BLaER1 (cell line): ENCODE results near the gene RAB25.
A peak's percentile ranks its signal among the peaks of the same experiment; 100 is the strongest.

ENCODE experiments used
- H3K27ac ChIP-seq: shearing (Covaris generic); formaldehyde crosslinking; 2 replicates; pipeline ENCODE4 v1.8.1; 2022
- H3K27me3 ChIP-seq: shearing (Covaris generic); formaldehyde crosslinking; 2 replicates; pipeline ENCODE4 v1.8.1; 2022
- H3K36me3 ChIP-seq: shearing (Covaris generic); formaldehyde crosslinking; 2 replicates; pipeline ENCODE4 v1.8.1; 2022
- H3K4me1 ChIP-seq: shearing (Covaris generic); formaldehyde crosslinking; 2 replicates; pipeline ENCODE4 v1.8.1; 2022
- H3K4me2 ChIP-seq: shearing (Covaris generic); formaldehyde crosslinking; 2 replicates; pipeline ENCODE4 v1.8.1; 2022
- H3K4me3 ChIP-seq: shearing (Covaris generic); formaldehyde crosslinking; 2 replicates; pipeline ENCODE4 v1.8.1; 2022
- H3K9ac ChIP-seq: shearing (Covaris generic); formaldehyde crosslinking; 2 replicates; pipeline ENCODE4 v1.8.1; 2022
- H3K9me3 ChIP-seq: shearing (Covaris generic); formaldehyde crosslinking; 2 replicates; pipeline ENCODE4 v1.8.1; 2022
- H4K20me1 ChIP-seq: shearing (Covaris generic); formaldehyde crosslinking; 2 replicates; pipeline ENCODE4 v1.8.1; 2022
- Cebpa-rat ChIP-seq: shearing (Covaris generic); IDR thresholded peaks from 2 replicates; pipeline ENCODE4 v1.8.1; 2022

RAB25 gene

DNA sequence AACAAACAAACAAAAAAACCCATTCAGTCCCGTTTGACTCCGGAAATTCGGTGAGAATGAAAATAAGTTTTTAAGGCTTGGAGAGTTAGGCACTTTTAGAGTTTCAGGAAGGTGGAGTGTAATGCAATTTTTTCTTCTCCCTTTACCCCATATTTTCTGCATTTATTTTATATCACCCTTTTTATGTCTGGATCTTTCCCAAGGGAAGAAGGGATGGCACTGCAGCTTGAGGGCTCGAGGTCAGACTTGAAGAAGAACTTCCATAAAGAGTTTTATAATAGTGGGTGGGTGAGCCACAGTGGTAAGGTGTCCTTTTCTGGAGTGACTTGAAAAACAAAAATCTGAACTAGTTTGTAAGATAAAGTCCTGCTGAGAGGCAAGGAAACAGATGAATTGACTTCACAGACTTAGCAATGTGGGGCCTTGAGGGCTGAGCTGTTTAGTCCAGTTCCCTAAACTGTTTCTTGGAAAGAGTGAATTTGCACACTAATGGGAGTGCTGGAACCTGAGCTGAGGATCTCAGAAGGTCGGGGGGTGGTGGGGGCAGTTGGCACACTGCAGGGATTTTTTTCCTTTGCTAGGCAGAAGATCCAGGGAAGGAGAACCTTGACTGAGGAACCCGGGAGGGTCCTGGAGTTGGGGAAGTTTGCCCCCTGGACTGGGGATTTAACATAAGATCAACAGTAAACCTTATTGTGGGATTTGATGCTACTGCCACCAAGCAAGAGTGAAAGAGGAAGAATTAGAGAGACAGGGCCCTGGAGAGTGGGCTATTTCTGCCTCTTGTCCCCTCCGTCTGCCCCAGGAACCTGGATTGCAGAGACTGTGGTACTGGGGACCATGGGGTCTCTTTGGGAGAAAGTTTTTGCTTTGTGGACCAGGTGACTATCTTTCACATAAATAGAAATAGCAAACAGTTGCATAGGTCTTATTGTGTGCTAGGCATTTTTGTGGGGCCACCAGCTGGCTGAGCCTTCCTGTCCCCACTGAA is 23.1 kb downstream of the RAB25 start:
- peak overlapping the region; percentile 90 for H3K4me2 ChIP-seq
- H4K20me1 ChIP-seq, result peaks cover 36% of the 10 kb centered on the region
- H3K4me1 ChIP-seq, result peaks cover 65% of the 10 kb centered on the region
- no peaks in the 10 kb centered on the region for H3K36me3 ChIP-seq
- no peaks in the 10 kb centered on the region for H3K27me3 ChIP-seq
- TF ChIP-seq Cebpa-rat, result no peak
- peak overlapping the region; percentile 91 for H3K9ac ChIP-seq
- peak overlapping the region; percentile 88; the same call in 1 of the 2 replicates for H3K4me3 ChIP-seq
- H3K9me3 ChIP-seq, result no peaks in the 10 kb centered on the region
- H3K27ac ChIP-seq, result no peak overlapping the region

GRCh38 chr1:156086256-156086662 is 25.3 kb downstream of the RAB25 start:
- Histone ChIP-seq H4K20me1 (peaks cover 35% of the 10 kb centered on the region), H3K9ac (no peak overlapping the region), H3K27ac (no peak overlapping the region), H3K36me3 (no peaks in the 10 kb centered on the region), H3K27me3 (no peaks in the 10 kb centered on the region), H3K4me2 (no peak overlapping the region), H3K4me1 (peaks cover 64% of the 10 kb centered on the region), H3K4me3 (no peak overlapping the region), H3K9me3 (no peaks in the 10 kb centered on the region)
- TF ChIP-seq Cebpa-rat, result no peak

DNA sequence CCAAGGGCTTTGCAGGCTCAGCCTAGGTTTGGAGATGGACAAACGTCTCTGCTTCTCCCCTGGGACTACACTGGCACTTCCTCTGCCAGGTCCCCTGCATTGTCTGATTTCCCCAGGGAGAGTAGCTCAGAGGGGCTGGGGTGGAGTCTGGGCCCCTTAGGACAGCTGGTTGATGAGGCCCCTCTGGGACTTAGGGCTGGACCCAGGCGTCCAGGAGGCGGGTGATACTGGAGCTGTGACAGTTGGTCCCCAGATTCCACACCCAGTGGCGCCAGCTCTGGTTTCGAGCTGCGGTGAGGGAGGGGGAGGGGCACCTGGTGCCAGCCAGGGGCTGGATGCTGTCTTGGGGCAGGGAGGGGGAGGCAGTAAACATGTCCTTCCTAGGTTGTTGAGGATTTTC is 28.7 kb downstream of the RAB25 start:
- Histone ChIP-seq H3K4me2 (peak overlapping the region; percentile 92), H3K27me3 (no peaks in the 10 kb centered on the region), H3K36me3 (no peaks in the 10 kb centered on the region), H3K27ac (peak overlapping the region; percentile 46; the same call in 1 of the 2 replicates), H3K4me1 (peaks cover 46% of the 10 kb centered on the region), H4K20me1 (peaks cover 52% of the 10 kb centered on the region), H3K9ac (peak overlapping the region; percentile 57; the same call in 1 of the 2 replicates), H3K4me3 (no peak overlapping the region), H3K9me3 (no peaks in the 10 kb centered on the region)
- TF ChIP-seq Cebpa-rat, result no peak

GRCh38 chr1:156090138-156090839 is 29.3 kb downstream of the RAB25 start:
- TF ChIP-seq Cebpa-rat, result no peak
- Histone ChIP-seq H3K27me3 (no peaks in the 10 kb centered on the region), H3K4me1 (peaks cover 41% of the 10 kb centered on the region), H3K27ac (0 out of 2 replicates have a peak overlapping the region, but pooled peaks have one; percentile 46), H3K36me3 (no peaks in the 10 kb centered on the region), H3K9ac (peak overlapping the region; percentile 57; the same call in 1 of the 2 replicates), H4K20me1 (peaks cover 53% of the 10 kb centered on the region), H3K4me3 (no peak overlapping the region; the same call in 1 of the 2 replicates), H3K9me3 (no peaks in the 10 kb centered on the region), H3K4me2 (peak overlapping the region; percentile 92)

- TF ChIP-seq Cebpa-rat, result no peak
- Histone ChIP-seq H3K9ac (no peak overlapping the region), H4K20me1 (peaks cover 58% of the 10 kb centered on the region), H3K4me1 (peaks cover 45% of the 10 kb centered on the region), H3K9me3 (no peaks in the 10 kb centered on the region), H3K4me2 (peak overlapping the region; percentile 92), H3K4me3 (no peak overlapping the region), H3K27me3 (no peaks in the 10 kb centered on the region), H3K27ac (no peak overlapping the region), H3K36me3 (no peaks in the 10 kb centered on the region)
Observed at GRCh38 chr1:156090840-156091188, 29.9 kb downstream of the RAB25 start.

- H3K9ac ChIP-seq, result no peak overlapping the region
- no peaks in the 10 kb centered on the region for H3K36me3 ChIP-seq
- no peak overlapping the region for H3K4me2 ChIP-seq
Observed at GRCh38 chr1:156091610-156092009, 30.6 kb downstream of the RAB25 start.

GRCh38 chr1:156095906-156096508 is 35.0 kb downstream of the RAB25 start:
- Histone ChIP-seq H3K36me3 (no peaks in the 10 kb centered on the region), H3K9ac (no peak overlapping the region), H3K9me3 (no peaks in the 10 kb centered on the region), H3K27me3 (peaks cover 10% of the 10 kb centered on the region; the same call in 1 of the 2 replicates), H3K27ac (no peak overlapping the region), H3K4me1 (peaks cover 30% of the 10 kb centered on the region), H3K4me3 (no peak overlapping the region), H3K4me2 (peak overlapping the region; percentile 77), H4K20me1 (peaks cover 84% of the 10 kb centered on the region)
- TF ChIP-seq Cebpa-rat, result 0 out of 2 replicates have a peak, but pooled peaks have one; percentile 28

More at GRCh38 chr1:156091610-156092009, 30.6 kb downstream of the RAB25 start:
- Histone ChIP-seq H3K27ac (no peak overlapping the region), H3K9me3 (no peaks in the 10 kb centered on the region), H3K4me1 (peaks cover 45% of the 10 kb centered on the region), H4K20me1 (peaks cover 63% of the 10 kb centered on the region), H3K4me3 (no peak overlapping the region), H3K27me3 (no peaks in the 10 kb centered on the region)
- no peak for TF ChIP-seq Cebpa-rat

GRCh38 chr1:156096640-156097391 is 35.9 kb downstream of the RAB25 start:
- H3K36me3 ChIP-seq, result no peaks in the 10 kb centered on the region
- no peak overlapping the region; the same call in 1 of the 2 replicates for H3K27ac ChIP-seq
- TF ChIP-seq Cebpa-rat, result no peak
- peak overlapping the region; percentile 77 for H3K4me2 ChIP-seq
- H4K20me1 ChIP-seq, result peaks cover 82% of the 10 kb centered on the region
- H3K9me3 ChIP-seq, result no peaks in the 10 kb centered on the region
- peaks cover 33% of the 10 kb centered on the region for H3K4me1 ChIP-seq
- peaks cover 10% of the 10 kb centered on the region; the same call in 1 of the 2 replicates for H3K27me3 ChIP-seq
- no peak overlapping the region for H3K9ac ChIP-seq
- no peak overlapping the region for H3K4me3 ChIP-seq
